Spleen (tissue), 11 donors: Measurements from ENCODE around the gene SLC17A5. TPM values are rescaled to one million over a fixed set of nuclear protein-coding genes. Genes with fewer than 3 reads are reported as not detected.
"Not testable (repeated sequence)": the region's sequence is repeated elsewhere in the genome, so short reads cannot be mapped to it uniquely, and the experiment has no call there.

Source experiments
- DNase-seq: peaks from one replicate; pipeline ENCODE4 v3.0.0-alpha.2; 2020
- H3K27ac ChIP-seq, 8 donors: fragments of 200-600 bp; sonication (generic) in 7 of 8; 1 replicate in 4 of 8; 2 replicates in 4 of 8; pipeline versions ENCODE4 v1.5.0 to v1.8.0; 2016 to 2021; ENCODE audit warnings: inconsistent platforms in 4 of 8, mild to moderate bottlenecking in 4 of 8, moderate library complexity in 1 of 8
- H3K27me3 ChIP-seq, 7 donors: fragments of 200-600 bp; sonication (generic) in 6 of 7; replicated peaks in 1 of 7; 1 replicate in 4 of 7; 2 replicates in 3 of 7; pipeline versions ENCODE4 v1.5.0 to v1.8.0; 2016 to 2021; ENCODE audit warnings: inconsistent platforms in 3 of 7, mild to moderate bottlenecking in 1 of 7
- H3K36me3 ChIP-seq, 6 donors: fragments of 200-600 bp; sonication (generic) in 5 of 6; 1 replicate in 4 of 6; 2 replicates in 2 of 6; pipeline versions ENCODE4 v1.5.0 to v1.8.0; 2016 to 2021; ENCODE audit warnings: inconsistent platforms in 2 of 6
- H3K4me1 ChIP-seq, 6 donors: fragments of 200-600 bp; sonication (generic) in 5 of 6; 1 replicate in 3 of 6; 2 replicates in 3 of 6; pipeline versions ENCODE4 v1.5.0 to v1.8.0; 2016 to 2021; ENCODE audit warnings: inconsistent platforms in 3 of 6
- H3K4me3 ChIP-seq, 8 donors: fragments of 200-600 bp; sonication (generic) in 7 of 8; 1 replicate in 4 of 8; 2 replicates in 4 of 8; pipeline versions ENCODE4 v1.5.0 to v1.8.0; 2016 to 2021; ENCODE audit warnings: inconsistent platforms in 4 of 8, mild to moderate bottlenecking in 4 of 8, moderate library complexity in 2 of 8
- H3K9me3 ChIP-seq, 8 donors: fragments of 200-600 bp; sonication (generic) in 7 of 8; 1 replicate in 4 of 8; 2 replicates in 4 of 8; pipeline versions ENCODE4 v1.5.0 to v1.8.0; 2016 to 2021; ENCODE audit warnings: inconsistent platforms in 4 of 8
- POLR2A ChIP-seq, 3 donors: fragments of 450-650 bp; IDR thresholded peaks; one replicate each; pipeline ENCODE4 v1.5.1; 2017; ENCODE audit warnings: antibody characterized with exemption in 3 of 3, mild to moderate bottlenecking in 1 of 3
- POLR2AphosphoS5 ChIP-seq, 3 donors: sonication (generic); formaldehyde crosslinking; IDR thresholded peaks; one replicate each; pipeline ENCODE4 v1.5.1; 2017; ENCODE audit warnings: antibody characterized with exemption in 3 of 3
- WGBS, 5 donors: extraction: QIAGEN DNeasy Blood & Tissue Kit in 3 of 5; methylation state at CpG; one replicate each; pipeline versions ENCODE4 v1.1.5 to v1.1.7; 2013 to 2018; 5-methylcytosine and 5-hydroxymethylcytosine counted together
- intact Hi-C: fragments of 100-400 bp; cut with DNase I; formaldehyde crosslinking; loops from one replicate; pipeline ENCODE4 v1.15.0; 2023; ENCODE audit warnings: low total_unique reads
- polyA plus RNA-seq, 3 donors: library from polyadenylated mRNA; stranded (reverse); fragments of 200-250 nt; gene quantifications; one replicate each; pipeline ENCODE4 v1.2.1, GENCODE V29; 2013
- total RNA-seq, 7 donors: library from RNA; depleted of rRNA in 3 of 7; stranded (reverse); fragments of >200 nt in 3 of 7; fragmentation: NEBNext Ultra II Directional in 4 of 7; extraction: Animal tissue kit (Norgen Biotek cat#: 25700) in 4 of 7; gene quantifications; one replicate each; pipeline versions ENCODE4 v1.1.0 to v1.2.1, GENCODE V29; 2016 to 2021
- TF ChIP-seq, protein P1 (sequence below), 11 experiments: fragments of 200-600 bp in 7 of 11; fragments of 450-650 bp in 4 of 11; sonication (generic) in 4 of 11; IDR thresholded peaks in 8 of 11; conservative IDR thresholded peaks in 3 of 11; 1 replicate in 7 of 11; 2 replicates in 4 of 11; pipeline versions ENCODE4 v1.4.0 to v1.8.0; 2016 to 2021; ENCODE audit warnings: antibody characterized with exemption in 11 of 11, inconsistent platforms in 4 of 11, mild to moderate bottlenecking in 1 of 11
- donor health status: healthy with polysubstance abuse.
- donor health status: DM: no; HTN: no; CAD: no; lungs with moderate emphysema.
- donor health status: DM: no; HTN: no; CAD: no.
- donor health status: Bipolar disorder and iron deficiency.
- donor health status: healthy.
- donor health status: DM: no; HTN: no; CAD: no.
- donor health status: DM: yes; HTN: yes; CAD: no.

The SLC17A5 gene
- total and polyA plus RNA-seq, 10 donors = 1.1 to 22.8 (median 11.9) TPM

DNA sequence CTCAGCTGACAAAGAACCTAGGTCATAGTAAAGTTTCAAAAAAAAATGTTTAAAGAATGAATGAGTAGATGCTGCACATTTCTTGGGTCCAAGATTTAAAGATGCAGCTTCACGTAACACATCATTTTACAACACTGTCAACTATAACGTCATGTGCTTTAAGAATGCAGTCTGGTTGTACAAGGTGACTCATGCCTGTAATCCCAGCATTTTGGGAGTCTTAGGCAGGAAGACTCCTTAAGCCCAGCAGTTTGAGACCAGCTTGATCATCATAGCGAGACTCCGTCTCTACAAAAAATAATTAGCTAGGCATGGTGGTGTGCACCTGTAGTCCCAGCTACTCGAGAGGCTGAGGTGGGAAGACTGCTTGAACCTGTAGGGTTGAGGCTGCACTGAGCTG is 21.9 kb downstream of the SLC17A5 start:
- intact Hi-C loops = no loop called here
- H3K9me3 ChIP-seq = no peaks in the 10 kb centered on the region
- H3K27ac ChIP-seq = no peak overlapping the region
- no peaks in the 10 kb centered on the region for H3K27me3 ChIP-seq
- H3K36me3 ChIP-seq = peaks cover 0 to 100% (median 58%) of the 10 kb centered on the region in 6 donors
- WGBS, 5 donors = 87 to 97% (median 95%) methylated on average over 5 of the region's 5 CpGs
- H3K4me1 ChIP-seq = no peaks in the 10 kb centered on the region
- TF ChIP-seq, protein P1, sequence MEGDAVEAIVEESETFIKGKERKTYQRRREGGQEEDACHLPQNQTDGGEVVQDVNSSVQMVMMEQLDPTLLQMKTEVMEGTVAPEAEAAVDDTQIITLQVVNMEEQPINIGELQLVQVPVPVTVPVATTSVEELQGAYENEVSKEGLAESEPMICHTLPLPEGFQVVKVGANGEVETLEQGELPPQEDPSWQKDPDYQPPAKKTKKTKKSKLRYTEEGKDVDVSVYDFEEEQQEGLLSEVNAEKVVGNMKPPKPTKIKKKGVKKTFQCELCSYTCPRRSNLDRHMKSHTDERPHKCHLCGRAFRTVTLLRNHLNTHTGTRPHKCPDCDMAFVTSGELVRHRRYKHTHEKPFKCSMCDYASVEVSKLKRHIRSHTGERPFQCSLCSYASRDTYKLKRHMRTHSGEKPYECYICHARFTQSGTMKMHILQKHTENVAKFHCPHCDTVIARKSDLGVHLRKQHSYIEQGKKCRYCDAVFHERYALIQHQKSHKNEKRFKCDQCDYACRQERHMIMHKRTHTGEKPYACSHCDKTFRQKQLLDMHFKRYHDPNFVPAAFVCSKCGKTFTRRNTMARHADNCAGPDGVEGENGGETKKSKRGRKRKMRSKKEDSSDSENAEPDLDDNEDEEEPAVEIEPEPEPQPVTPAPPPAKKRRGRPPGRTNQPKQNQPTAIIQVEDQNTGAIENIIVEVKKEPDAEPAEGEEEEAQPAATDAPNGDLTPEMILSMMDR (IDR thresholded peaks at IDR 0.05 in 8 of 11, conservative IDR thresholded peaks at IDR 0.05 in 3 of 11) = no peak
- TF ChIP-seq POLR2AphosphoS5 (IDR thresholded peaks at IDR 0.05) (no peak), POLR2A (IDR thresholded peaks at IDR 0.05) (no peak)
- DNase-seq = no peak
- H3K4me3 ChIP-seq = no peak overlapping the region

DNA sequence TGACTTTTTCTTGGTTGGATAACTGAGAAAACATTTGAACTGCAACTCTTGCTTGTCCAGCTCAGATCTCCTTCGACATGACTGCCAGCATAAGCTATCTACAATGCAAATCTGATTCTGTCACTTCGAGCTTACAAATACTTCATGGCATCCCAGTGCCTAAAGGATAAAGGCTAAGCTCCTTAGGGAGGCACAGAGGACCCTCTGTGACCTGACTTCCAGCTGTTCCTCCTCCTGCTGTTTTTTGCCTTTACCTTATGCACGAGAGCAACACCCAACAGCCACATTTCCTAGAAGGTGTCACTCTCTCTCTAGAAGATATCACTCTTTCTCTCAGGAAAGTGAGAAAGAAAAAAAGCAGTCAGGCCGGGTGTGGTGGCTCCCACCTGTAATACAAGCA is 23.4 kb downstream of the SLC17A5 start:
- 80 to 94% (median 89%) methylated on average over 4 of the region's 4 CpGs for WGBS, 5 donors
- TF ChIP-seq, protein P1 (IDR thresholded peaks at IDR 0.05 in 8 of 11, conservative IDR thresholded peaks at IDR 0.05 in 3 of 11) = no peak
- no peak for TF ChIP-seq POLR2AphosphoS5 (IDR thresholded peaks at IDR 0.05)
- no peak for TF ChIP-seq POLR2A (IDR thresholded peaks at IDR 0.05)
- no peak overlapping the region for H3K4me3 ChIP-seq
- H3K27me3 ChIP-seq = no peaks in the 10 kb centered on the region
- no peaks in the 10 kb centered on the region for H3K9me3 ChIP-seq
- DNase-seq = no peak
- H3K36me3 ChIP-seq = peaks cover 0 to 100% (median 58%) of the 10 kb centered on the region in 6 donors
- no peak overlapping the region for H3K27ac ChIP-seq
- intact Hi-C loops = no loop called here
- H3K4me1 ChIP-seq = no peaks in the 10 kb centered on the region

DNA sequence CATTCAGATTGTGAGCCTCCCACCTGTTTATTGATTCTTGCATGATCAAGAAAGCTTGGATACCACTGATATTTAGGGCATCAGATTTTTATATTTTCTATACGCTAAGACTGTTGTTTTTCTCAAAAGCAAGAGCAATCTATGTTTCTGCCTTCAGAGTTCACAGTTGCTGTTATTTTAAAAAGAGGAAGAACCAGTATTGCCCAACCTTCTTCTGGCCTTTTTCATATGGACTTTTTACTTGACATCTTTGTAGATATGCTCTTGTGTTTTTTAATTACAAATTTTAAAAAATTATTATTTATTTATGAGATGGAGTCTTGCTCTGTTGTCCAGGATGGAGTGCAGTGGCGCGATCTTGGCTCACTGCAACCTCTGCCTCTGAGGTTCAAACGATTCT is 28.9 kb downstream of the SLC17A5 start:
- Histone ChIP-seq H3K4me1 (no peaks in the 10 kb centered on the region), H3K27ac (no peak overlapping the region), H3K9me3 (no peaks in the 10 kb centered on the region), H3K27me3 (no peaks in the 10 kb centered on the region), H3K36me3 (peaks cover 0 to 98% (median 28%) of the 10 kb centered on the region in 6 donors), H3K4me3 (no peak overlapping the region)
- intact Hi-C loops = no loop called here
- DNase-seq = no peak
- WGBS, 5 donors = 88 to 93% (median 89%) methylated on average over 4 of the region's 4 CpGs
- TF ChIP-seq, protein P1 (IDR thresholded peaks at IDR 0.05 in 8 of 11, conservative IDR thresholded peaks at IDR 0.05 in 3 of 11) = no peak
- TF ChIP-seq POLR2AphosphoS5 (IDR thresholded peaks at IDR 0.05) (no peak), POLR2A (IDR thresholded peaks at IDR 0.05) (no peak)

DNA sequence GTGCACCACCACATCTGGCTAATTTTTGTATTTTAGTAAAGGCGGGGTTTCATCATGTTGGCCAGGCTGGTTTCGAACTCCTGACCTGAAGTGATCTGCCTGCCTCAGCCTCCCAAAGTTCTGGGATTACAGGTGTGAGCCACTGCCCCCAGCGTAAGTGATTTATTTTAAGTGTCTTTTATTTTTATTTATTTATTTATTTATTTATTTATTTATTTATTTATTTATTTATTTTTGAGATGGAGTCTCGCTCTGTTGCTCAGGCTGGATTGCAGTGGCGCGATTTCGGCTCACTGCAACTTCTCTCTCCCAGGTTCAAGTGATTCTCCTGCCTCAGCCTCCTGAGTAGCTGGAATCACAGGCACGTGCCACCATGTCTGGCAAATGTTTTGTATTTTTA is 30.3 kb downstream of the SLC17A5 start:
- H3K4me1 ChIP-seq, H3K9me3 ChIP-seq, intact Hi-C loops, H3K27ac ChIP-seq, H3K27me3 ChIP-seq, DNase-seq, H3K4me3 ChIP-seq: not testable (repeated sequence)
- 92 to 99% (median 97%) methylated on average over 8 of the region's 8 CpGs for WGBS, 5 donors
- H3K36me3 ChIP-seq = peaks cover 0 to 97% (median 22%) of the 10 kb centered on the region in 6 donors

- H3K36me3 ChIP-seq = peaks cover 0 to 98% (median 33%) of the 10 kb centered on the region in 6 donors
- 90 to 96% (median 93%) methylated on average over 8 of the region's 8 CpGs for WGBS, 5 donors
- H3K9me3 ChIP-seq, intact Hi-C loops, H3K4me3 ChIP-seq, DNase-seq, H3K4me1 ChIP-seq, H3K27ac ChIP-seq, H3K27me3 ChIP-seq: not testable (repeated sequence)
These were observed 35.7 kb downstream of the SLC17A5 start for GRCh38 chr6:73618082-73618481.
